ENCODE results near the gene NFKB2.

The NFKB2 gene

GRCh38 chr10:102405632-102406031 is 10.1 kb downstream of the NFKB2 start:
- Histone ChIP-seq H3K4me3 (ENCODE audit: low read depth, low read length, poor library complexity, severe bottlenecking) (no peak overlapping the region), H3F3A (ENCODE audit: insufficient read depth, low read length) (no peaks in the 10 kb centered on the region), H3K9me3 (ENCODE audit: low read length) (no peaks in the 10 kb centered on the region), H3K27ac (ENCODE audit: low read depth, low read length, poor library complexity, severe bottlenecking) (no peak overlapping the region), H3K27me3 (ENCODE audit: insufficient read depth, low read length) (no peaks in the 10 kb centered on the region), H3K4me1 (ENCODE audit: insufficient read depth, low read length, severe bottlenecking) (no peaks in the 10 kb centered on the region), H2AFZ (ENCODE audit: low read length) (no peak overlapping the region), H3K9ac (ENCODE audit: low read length) (no peak overlapping the region), H3K36me3 (ENCODE audit: insufficient read depth, low read length) (no peaks in the 10 kb centered on the region; the same call in 1 of the 2 replicates), H4K20me1 (ENCODE audit: insufficient read depth, low read length) (no peaks in the 10 kb centered on the region), H3K79me2 (ENCODE audit: insufficient read depth, low read length) (no peaks in the 10 kb centered on the region), H3K9me2 (ENCODE audit: low read depth, low read length) (no peaks in the 10 kb centered on the region), H3K4me2 (ENCODE audit: low read length) (no peak overlapping the region)
- TF ChIP-seq, protein P1, sequence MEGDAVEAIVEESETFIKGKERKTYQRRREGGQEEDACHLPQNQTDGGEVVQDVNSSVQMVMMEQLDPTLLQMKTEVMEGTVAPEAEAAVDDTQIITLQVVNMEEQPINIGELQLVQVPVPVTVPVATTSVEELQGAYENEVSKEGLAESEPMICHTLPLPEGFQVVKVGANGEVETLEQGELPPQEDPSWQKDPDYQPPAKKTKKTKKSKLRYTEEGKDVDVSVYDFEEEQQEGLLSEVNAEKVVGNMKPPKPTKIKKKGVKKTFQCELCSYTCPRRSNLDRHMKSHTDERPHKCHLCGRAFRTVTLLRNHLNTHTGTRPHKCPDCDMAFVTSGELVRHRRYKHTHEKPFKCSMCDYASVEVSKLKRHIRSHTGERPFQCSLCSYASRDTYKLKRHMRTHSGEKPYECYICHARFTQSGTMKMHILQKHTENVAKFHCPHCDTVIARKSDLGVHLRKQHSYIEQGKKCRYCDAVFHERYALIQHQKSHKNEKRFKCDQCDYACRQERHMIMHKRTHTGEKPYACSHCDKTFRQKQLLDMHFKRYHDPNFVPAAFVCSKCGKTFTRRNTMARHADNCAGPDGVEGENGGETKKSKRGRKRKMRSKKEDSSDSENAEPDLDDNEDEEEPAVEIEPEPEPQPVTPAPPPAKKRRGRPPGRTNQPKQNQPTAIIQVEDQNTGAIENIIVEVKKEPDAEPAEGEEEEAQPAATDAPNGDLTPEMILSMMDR (IDR thresholded peaks at IDR 0.05; ENCODE audit: low read length): no peak
- TF ChIP-seq EZH2 (IDR thresholded peaks at IDR 0.05; ENCODE audit: borderline replicate concordance, low read length): no peak

DNA sequence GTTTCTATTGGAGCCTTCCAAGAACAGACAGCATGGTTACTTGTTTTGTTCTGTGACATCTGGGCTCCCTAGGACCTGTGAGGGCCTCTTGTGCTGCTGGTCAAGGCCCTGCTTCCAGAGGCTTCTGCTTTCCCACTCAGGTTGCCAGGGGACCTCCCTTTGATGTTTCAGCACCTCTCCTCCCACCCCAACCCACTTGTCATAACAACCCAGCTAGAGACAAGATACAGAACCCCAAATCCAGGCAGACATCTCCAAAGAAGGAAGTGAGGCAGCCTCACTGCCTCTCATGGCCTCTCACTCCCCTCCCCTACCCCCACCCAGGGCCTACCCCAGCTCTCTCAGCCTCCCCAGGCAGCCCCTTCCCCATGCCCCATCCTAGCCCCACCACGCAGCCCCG is 11.3 kb downstream of the NFKB2 start:
- H3K27ac ChIP-seq (ENCODE audit: low read depth, low read length, poor library complexity, severe bottlenecking): no peak overlapping the region
- H3K4me2 ChIP-seq (ENCODE audit: low read length): no peak overlapping the region
- TF ChIP-seq, protein P1 (IDR thresholded peaks at IDR 0.05; ENCODE audit: low read length): no peak
- no peak for TF ChIP-seq EZH2 (IDR thresholded peaks at IDR 0.05; ENCODE audit: borderline replicate concordance, low read length)
- H3K27me3 ChIP-seq (ENCODE audit: insufficient read depth, low read length): no peaks in the 10 kb centered on the region
- no peaks in the 10 kb centered on the region for H3F3A ChIP-seq (ENCODE audit: insufficient read depth, low read length)
- no peaks in the 10 kb centered on the region for H3K79me2 ChIP-seq (ENCODE audit: insufficient read depth, low read length)
- no peak overlapping the region for H3K4me3 ChIP-seq (ENCODE audit: low read depth, low read length, poor library complexity, severe bottlenecking)
- H3K36me3 ChIP-seq (ENCODE audit: insufficient read depth, low read length): no peaks in the 10 kb centered on the region; the same call in 1 of the 2 replicates
- H3K9ac ChIP-seq (ENCODE audit: low read length): no peak overlapping the region
- no peaks in the 10 kb centered on the region for H3K9me3 ChIP-seq (ENCODE audit: low read length)
- no peaks in the 10 kb centered on the region for H4K20me1 ChIP-seq (ENCODE audit: insufficient read depth, low read length)
- H3K9me2 ChIP-seq (ENCODE audit: low read depth, low read length): no peaks in the 10 kb centered on the region
- H2AFZ ChIP-seq (ENCODE audit: low read length): no peak overlapping the region
- no peaks in the 10 kb centered on the region for H3K4me1 ChIP-seq (ENCODE audit: insufficient read depth, low read length, severe bottlenecking)

DNA sequence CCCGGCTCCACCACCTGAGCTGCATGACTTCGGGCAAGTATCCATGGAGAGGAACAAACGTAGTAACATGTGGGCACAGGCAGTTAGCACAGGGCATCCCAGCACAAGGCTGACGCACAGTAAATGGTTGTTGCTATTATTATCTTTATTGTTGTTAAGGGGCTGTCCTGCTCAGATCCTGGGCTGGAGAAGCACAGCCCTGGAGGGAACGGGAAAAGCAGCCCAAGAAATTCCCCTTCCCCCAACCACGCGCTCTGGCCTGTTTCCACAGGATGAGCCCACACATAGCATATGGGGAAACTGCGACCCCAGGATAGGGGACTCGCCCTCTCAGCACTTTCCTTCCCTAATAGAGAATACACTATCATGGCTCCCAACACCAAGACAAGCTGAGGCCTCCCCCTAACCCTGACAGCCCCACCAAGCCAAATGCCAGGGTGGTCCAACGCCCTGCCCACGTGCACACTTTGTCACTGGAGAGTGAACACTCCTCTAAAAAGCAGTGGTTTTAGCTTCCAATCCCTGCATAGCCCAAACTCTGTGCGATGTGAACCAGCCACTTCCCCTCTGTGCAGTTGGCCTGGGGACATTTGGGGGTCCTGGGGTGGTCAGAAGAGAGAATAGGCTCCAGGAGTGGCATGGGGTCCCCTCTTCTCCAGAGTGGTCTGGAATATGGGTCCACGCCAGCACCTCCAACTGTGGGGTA is 12.1 kb downstream of the NFKB2 start:
- Histone ChIP-seq H3K4me1 (ENCODE audit: insufficient read depth, low read length, severe bottlenecking) (no peaks in the 10 kb centered on the region), H3K9me2 (ENCODE audit: low read depth, low read length) (no peaks in the 10 kb centered on the region), H3K79me2 (ENCODE audit: insufficient read depth, low read length) (no peaks in the 10 kb centered on the region), H3K27me3 (ENCODE audit: insufficient read depth, low read length) (no peaks in the 10 kb centered on the region), H3K9me3 (ENCODE audit: low read length) (no peaks in the 10 kb centered on the region), H2AFZ (ENCODE audit: low read length) (no peak overlapping the region), H3K4me2 (ENCODE audit: low read length) (no peak overlapping the region), H3F3A (ENCODE audit: insufficient read depth, low read length) (no peaks in the 10 kb centered on the region), H3K4me3 (ENCODE audit: low read depth, low read length, poor library complexity, severe bottlenecking) (no peak overlapping the region), H4K20me1 (ENCODE audit: insufficient read depth, low read length) (no peaks in the 10 kb centered on the region), H3K27ac (ENCODE audit: low read depth, low read length, poor library complexity, severe bottlenecking) (no peak overlapping the region), H3K9ac (ENCODE audit: low read length) (no peak overlapping the region), H3K36me3 (ENCODE audit: insufficient read depth, low read length) (no peaks in the 10 kb centered on the region; the same call in 1 of the 2 replicates)
- TF ChIP-seq, protein P1 (IDR thresholded peaks at IDR 0.05; ENCODE audit: low read length): no peak
- no peak for TF ChIP-seq EZH2 (IDR thresholded peaks at IDR 0.05; ENCODE audit: borderline replicate concordance, low read length)

Measured in OCI-LY1 (cell line).